Stimulated activated CD4-positive, alpha-beta T cell treated with anti-CD3 and anti-CD28 coated beads, Interleukin-4, amount 100 ng/mL, for 4 hours (primary cell): ENCODE data around the gene NCOA6.
A peak's percentile ranks its signal among the peaks of the same experiment; 100 is the strongest.
"Not testable (repeated sequence)": the region's sequence is repeated elsewhere in the genome, so short reads cannot be mapped to it uniquely, and the experiment has no call there.

ENCODE experiments used
- DNase-seq, 2 experiments: peaks; one replicate each; pipeline ENCODE4 v3.0.0-alpha.2; 2020

The NCOA6 gene

DNA sequence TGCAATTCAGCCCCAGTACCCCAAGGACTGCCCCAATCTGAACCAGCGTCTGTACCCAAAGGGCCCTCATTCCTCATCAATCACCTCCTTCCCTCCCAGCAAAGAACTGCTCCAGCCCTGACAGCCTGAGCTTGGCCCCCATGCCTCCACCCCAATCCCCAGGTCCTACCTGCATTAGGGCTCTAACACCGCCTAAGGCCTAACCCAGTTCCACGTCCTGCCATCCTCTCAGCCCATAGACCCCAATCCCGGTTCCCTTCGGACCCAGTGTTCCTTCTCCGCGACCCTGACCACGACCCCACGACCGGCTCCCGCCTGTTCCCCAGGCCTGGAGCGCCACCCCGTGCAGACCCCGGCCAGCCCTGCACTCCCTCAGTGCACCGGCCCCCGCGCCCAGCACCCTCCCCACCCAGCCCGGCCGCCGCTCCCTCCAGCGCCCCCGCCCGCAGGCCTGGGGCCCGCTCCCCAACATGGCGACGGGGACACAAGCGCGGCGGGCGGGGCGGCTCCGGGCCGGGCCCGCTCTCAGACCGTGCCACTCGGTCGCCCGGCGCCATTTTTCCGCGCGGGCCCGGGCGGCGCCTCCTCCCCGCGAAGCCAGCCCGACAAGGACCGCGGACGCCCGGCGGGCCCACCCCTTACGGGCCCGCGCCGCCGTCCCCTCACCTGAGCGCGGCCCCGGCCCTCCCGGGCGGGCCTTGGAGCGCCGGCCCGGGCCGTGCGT, 483 bp downstream of the NCOA6 start:
- peak; percentile 61 to 65 for DNase-seq

DNA sequence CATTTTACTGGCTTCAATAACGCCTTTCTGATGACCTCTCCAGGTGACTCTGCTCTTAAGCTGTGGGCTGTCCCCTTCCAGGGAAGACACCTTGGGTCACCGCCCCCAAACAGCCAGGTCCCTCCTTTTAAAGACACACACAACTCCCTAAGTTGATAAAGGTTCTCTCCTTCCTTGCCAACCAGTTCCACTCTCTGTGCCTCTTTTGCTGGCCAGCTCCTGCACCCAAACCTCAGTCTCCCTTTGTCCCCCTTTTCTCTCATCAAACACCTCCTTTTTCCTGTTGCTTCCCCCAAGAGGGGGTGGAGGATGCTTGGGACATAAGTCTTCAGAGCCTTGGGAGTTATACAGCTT, 1.0 kb downstream of the NCOA6 start:
- peak; percentile 65 to 77 for DNase-seq

DNA sequence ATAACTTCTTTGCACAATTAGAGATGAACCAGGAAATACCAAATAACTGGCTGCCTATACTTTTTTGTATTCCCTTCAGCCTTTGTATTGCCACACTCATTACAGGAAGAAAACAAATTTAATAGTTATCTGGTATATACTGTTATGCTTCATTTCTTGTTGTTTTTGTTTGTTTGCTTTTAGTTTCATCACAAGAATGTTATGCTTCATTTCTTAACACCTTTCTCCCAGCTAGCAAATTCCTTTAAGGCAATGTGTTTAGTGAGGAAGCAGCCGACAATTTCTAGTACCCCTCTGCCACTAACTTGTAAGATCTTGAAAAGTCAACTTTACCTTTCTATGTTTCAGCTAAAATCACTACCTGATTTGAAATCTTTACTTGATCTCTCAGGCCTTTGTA, 1.4 kb downstream of the NCOA6 start:
- no peak for DNase-seq

DNA sequence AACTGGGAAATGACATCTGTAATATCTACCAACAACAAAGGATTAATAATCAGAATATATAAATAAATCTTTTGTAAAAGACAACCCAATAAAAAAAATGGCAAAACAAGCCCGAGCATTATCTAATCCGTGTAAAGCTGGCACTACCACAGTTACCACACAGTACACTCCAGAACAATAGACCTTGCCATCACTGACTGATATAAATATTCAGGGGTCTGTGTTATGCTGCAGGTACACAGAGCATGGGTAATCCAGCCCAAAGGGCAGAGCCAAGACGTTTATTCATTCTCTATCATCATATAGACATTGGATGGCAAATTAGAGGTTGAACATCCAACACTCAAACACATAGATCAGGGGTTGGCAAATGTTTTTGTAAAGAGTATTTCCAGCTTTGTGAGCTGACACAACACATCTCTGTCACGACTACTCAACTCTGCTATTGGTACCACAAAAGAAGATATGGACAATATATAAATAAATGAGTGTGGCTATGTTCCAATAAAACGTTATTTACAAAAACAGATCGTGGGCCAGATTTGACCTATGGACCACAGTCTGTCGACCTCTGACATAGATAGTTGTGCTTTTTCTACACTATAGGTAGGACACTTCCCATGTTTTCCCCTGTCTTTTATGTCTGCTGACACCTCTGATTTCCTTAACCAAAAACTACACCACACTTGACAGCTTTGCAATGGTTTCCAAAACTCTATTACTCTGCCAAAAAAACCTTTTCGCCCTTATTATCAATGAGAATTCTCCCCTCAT, 4.5 kb downstream of the NCOA6 start:
- no peak for DNase-seq

DNA sequence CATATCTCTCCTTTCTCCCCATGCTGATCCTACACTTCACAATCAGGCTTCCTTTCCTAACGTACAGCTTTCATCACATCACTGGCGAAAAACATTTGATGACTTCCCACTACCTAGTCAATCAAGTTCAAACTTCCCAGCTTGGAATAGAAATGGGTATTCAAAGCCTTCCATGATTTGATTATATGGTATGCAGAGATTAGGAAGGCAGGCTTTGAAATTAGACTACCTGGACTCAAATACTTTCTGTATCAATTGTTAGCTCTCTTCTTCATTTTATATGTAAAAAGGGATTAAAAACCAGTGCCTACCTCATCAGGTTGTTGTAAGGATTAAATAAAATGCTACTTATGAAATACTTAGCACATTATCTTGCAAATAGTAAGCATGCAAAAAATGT, 7.7 kb downstream of the NCOA6 start:
- no peak for DNase-seq

DNA sequence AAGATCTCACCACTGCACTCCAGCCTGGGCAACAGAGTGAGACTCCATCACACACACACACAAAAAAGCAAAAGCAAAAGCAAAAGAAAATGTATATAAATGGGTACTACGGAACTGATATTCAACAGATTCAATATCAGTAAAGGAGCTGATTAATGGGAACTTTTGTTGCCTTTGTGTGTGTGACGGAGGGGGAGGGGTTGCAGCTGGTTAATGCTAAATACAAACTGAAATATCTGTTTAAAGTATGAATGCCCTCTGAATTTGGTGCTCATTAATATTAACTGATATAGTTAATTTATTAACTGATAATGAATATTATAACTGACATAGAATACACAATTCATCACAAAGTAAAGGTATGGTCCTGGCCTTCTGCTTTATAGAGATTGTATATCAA, 8.4 kb downstream of the NCOA6 start:
- no peak for DNase-seq

DNA sequence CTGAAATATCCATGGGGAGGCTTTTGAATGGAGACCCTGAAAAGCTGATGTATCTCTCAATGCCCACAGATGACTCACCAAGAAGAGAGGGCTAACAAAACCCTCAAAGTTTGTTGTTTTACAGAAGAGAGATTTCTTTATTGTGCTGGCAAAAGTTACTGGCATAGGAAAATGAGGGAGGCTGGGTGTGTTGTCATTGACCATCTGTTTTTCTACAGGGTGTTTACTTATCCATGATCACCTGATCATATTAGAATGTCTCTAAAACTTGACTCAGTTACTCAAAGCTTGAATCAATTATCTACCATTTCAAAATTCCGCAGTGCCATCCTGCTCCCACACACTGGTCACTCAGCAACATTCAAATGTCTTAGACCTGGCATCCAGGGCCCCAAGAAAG, 9.8 kb downstream of the NCOA6 start:
- no peak for DNase-seq

DNA sequence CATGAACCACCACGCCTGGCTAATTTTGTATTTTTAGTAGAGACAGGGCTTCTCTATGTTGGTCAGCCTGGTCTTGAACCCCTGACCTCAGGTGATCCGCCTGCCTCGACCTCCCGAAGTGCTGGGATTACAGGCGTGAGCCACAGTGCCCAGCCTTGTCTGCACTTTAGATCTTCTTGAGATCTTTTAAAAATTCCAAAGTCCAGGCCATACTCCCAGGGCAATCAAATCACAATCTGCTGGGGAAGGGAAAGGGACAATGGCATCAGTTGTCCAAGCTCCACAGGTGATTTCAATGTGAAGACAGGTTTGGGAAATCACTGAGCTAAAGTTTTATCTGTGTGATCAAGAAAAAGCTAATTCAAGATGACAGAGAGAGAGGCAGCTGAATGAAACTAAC, 16.9 kb downstream of the NCOA6 start:
- no peak for DNase-seq

DNA sequence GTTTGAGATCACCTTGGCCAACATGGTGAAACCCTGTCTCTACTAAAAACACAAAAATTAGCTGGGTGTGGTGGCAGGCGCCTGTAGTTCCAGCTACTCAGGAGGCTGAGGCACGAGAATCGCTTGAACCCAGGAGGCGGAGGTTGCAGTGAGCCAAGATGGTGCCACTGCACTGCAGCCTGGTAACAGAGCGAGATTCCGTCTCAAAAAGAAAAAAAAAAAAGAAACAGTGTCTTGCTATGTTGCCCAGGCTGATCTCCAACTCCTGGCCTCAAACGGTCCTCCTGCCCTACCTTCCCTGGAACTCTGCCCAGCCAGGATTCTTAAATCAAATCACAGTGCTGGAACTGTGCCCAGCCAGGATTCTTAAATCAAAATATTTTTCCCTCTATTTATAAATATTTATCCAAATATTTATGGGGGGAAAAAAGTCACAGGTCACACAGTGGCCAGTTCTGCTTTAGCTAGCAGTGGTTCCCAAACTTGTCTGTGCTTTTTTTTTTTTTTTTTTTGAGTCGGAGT, 17.4 kb downstream of the NCOA6 start:
- DNase-seq: not testable (repeated sequence)

DNA sequence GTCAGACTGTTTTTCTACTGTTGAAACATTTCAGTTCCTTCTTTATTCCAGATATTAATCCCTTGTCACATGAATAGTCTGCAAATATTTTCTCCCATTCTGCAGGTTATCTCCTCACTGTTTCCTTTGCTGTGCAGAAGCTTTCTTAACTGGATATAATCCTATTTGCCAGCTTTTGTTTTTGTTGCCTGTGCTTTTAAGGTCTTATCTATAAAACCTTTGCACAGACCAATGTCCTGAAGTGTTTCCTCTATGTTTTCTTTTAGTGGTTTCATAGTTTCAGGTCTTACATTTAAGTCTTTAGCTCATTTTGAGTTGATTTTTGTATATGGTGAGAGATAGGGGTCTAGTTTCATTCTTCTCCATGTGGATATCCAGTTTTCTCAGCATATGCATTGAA, 19.2 kb downstream of the NCOA6 start:
- DNase-seq: no peak

DNA sequence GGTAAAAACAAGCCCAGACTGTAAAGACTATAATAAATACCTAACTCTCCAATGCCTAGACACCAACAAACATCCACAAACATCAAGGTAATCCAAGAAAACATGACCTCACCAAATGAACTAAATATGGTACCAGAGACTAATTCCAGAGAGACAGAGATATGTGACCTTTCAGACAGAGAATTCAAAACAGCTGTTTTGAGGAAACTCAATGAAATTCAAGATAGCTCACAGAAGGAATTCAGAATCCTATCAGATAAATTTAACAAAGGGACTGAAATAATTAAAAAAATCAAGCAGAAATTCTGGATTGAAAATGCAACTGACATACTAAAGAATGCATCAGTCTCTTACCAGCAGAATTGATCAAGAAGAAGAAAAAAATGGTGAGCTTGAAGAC, 26.6 kb downstream of the NCOA6 start:
- DNase-seq: no peak

DNA sequence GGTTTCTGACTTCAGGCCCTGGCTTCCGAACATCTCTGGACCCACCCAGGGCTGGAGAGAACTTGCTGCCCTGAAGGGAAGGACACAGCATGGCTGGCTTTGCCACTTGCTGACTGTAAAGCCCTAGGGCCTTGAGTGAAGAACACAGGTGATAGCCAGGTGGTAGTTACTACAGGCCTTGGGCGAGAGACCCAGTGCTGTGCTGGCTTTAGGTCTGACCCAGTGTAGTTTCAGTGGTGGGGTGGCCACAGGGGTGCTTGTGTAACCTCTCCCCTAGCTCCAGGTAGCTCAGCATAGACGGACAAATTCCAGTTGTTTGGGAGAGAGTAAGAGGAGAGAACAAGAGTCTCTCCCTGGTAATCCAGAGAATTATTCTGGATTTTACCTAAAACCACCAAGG, 27.1 kb downstream of the NCOA6 start:
- no peak for DNase-seq

DNA sequence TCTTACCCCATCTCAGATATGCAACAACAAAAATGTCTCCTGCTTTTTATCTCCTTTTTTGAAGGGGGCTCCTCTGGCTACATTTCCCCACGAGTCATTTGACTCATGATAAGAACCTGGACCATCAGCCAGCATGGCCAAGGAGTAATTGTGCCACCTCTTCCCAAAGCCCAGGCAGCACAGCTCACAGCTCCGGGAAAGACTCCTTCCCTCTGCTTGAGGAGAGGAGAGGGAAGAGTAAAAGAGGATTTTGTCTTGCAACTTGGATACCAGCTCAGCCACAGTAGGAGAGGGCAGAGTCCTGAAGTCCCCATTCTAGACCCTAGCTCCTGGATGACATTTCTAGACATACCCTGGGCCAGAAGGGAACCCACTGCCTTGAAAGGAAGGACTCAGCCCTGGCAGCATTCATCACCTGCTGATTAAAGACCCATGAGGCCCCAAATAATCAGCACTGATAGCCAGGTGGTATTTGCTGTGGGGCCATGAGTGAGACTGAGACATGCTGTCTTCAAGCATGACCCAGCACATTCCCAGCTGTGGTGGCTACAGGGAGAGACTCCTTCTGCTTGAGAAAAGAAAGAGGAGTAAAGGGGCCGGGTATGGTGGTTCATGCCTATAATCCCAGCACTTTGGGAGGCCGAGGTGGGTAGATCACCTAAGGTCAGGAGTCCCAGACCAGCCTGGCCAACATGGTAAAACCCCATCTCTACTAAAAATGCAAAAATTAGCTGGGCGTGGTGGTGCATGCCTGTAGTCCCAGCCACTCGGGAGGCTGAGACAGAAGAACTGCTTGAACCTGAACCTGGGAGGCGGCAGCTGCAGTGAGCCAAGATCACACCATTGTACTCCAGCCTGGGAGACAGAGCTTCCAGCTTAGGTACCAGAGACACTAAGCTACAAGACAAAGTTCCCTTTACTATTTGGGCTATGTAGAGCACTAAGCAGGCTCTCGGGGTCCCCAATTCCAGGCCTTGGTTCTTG, 28.1 kb downstream of the NCOA6 start:
- DNase-seq: no peak

DNA sequence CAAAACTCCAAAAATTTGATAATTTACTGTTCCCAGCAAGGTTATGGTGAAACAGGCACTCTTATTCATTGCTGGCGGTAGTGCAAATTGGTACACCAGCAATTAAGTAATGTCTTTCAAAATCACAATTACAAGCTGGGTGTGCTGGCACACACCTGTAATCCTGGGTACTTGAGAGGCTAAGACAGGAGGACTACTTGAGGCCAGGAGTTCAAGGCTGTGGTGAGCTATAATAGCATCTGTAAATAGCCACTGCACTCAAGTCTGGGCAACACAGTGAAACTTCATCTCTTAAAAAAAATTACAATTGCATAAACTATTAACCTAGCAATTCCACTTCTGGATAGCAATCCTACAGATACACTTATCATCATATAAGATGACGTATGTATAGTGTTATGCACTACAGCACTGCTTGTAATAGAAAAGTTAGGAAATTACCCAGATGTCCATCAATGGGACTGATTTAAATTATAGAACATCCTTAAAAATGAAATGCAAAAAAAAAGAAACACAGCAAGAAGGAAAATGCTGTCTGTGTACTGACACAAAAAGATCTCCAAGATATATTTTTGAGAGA, 31.4 kb downstream of the NCOA6 start:
- no peak for DNase-seq

DNA sequence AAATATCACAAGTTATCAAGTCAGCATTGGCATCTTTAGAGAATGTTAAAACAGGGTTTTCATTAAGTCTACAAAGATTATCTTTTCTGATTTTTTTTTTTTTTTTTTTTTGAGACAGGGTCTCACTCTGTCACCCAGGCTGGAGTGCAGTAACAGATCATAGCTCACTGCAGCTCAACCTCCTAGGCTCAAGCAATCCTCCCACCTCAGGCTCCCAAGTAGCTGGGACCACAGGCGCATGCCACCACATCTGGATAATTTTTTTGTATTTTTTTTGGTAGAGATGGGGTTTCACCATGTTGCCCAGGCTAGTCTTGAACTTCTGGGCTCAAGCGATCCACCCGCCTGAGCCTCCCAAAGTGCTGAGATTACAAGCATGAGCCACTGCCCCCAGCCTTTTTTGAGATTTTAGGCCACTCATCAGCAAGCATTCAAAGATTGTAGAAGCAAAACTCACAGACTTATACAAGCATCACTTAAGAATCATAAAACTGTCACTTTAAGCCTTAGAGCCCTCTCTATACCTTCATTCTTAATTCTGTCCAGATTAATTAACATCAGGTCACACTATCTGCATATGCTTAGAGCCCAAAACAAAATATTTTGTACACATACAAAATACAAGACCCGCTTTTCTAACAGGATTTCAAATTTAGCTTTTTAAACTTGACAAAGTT, 32.6 kb downstream of the NCOA6 start:
- DNase-seq: no peak

DNA sequence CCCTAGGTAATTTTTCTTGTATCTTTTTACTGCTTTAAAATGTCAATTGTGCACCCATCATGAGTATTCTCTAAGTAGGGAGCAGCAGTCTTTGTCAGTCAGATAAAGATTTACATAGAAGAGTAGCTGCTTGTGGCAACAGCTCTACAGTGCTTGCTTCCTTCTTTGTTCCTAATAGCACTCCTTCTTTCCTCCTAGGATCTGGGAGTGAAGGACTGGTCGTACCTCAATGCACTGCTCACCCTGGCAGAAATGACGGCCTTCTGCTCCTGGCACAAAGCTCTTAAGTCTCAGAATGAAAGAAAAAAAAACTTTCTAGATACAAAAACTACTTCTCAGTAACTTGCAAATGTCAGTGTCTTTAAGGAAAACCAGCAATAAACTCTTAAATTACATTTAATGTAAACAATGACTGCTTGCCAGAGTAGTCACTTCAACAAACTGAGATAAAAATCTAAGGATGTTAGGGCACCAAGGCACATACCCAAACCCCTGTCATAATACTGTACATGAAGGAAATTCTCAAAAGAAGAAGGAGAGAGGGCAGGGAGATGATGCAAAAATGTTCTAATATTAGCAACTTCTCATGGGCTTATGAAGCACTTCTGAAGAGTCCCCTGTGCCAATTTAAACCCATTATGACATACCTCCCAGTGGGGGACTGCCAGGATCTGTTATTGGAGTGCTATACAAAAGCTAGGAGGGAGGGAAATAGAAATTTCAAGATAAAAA, 34.0 kb downstream of the NCOA6 start:
- DNase-seq: no peak

DNA sequence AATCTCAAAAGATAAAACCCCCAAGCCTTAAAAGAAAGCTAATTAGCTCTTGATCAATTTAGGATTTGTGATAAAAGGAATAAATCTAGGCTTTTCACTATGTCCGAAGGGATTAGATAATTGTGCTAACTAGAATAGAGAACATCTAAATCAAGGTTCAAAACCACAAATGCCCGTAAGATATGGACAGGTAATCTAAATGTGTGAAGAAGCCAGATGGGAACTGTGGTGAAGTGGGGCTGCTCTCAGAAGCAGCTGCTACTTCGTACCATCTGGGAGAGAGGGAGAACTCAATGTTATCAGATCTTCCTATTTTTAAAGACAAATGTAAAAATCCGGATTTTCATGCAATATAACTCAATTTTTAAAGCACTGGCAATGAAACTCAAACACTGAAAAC, 44.2 kb downstream of the NCOA6 start:
- no peak for DNase-seq

DNA sequence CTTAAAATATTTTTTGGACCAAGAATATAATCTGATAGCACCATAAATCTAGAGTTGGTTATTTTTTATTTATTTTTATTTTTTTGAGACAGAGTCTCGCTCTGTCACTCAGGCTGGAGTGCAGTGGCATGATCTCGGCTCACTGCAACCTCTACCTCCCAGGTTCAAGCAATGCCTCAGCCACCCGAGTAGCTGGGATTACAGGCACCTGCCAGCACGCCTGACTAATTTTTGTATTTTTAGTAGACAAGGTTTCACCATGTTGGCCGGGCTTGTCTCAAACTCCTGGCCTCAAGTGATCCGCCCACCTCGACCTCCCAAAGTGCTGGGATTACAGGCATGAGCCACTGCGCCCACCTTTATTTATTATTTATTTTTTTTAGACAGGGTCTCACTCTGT, 45.2 kb downstream of the NCOA6 start:
- DNase-seq: not testable (repeated sequence)

DNA sequence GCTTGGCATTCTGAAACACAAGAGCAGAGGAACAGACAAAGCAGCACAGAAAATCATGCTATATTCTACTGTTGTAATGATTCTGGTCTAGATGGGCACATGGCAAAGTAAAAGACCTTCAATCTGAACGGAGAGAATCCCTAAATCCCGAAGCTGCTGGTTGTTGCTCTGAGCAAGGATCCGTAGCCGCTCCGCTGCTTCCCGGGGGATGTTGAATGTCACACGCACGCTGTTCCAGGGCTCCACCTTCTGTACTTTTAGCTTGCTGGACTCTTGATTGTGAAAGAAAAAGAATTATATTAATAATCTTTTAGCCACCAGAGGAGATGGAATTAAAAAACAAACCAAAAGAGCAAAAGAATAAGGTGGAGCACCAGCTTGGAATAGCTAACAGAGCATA, 49.3 kb downstream of the NCOA6 start:
- DNase-seq: no peak

DNA sequence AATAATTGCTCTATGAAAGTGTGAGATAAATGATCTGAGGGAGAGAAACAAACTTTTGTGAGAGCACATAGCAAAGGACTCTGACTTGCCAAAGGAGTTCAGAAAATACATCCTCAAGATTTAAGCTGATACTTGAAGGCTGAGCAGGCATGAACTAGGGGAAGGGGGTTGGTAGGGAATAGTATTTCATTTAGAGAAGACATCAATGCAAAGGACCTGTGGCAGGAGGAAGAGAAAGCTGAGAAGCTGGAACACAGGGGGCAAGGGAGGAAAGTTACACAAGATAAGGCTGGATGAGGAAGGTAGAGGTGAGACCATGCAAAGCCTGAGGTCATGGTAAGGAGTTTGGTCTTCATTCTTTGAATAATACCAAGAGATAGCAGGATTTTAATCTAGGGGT, 50.6 kb downstream of the NCOA6 start:
- DNase-seq: no peak

DNA sequence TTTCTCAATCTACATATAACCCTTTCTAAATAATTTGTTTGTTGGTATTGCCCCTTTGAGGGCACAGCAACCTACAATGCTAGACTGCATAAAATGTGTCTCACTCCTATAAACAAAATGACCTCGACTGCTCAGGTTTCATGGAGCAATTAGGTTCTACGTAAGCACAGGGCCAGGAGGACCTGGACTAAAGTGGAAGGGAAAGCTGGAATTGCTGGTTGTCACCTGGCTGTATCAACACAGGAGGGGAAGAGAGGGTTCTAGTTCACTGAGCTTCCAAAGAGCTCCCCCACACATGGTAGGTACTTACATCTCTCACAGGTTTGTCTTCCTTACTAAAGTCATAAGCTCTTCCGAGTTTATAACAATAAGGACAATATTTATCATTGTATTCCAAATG, 51.0 kb downstream of the NCOA6 start:
- no peak for DNase-seq

DNA sequence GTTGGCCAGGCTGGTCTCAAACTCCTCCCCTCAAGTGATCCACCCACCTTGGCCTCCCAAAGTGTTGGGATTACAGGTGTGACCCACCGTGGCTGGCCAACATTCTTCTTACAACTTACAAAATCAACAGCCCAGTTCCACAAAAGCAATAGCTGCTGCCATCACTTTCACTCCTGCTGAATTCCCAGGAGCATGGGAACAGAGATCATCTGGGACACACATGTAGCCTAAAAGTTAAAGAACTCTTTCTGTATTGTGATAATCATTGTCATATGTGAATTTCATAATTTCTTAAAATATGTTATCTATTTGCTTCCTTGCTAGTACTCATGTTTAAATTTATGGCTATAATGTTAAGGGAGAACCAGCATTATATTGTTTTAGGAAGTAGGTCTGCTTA, 51.7 kb downstream of the NCOA6 start:
- no peak for DNase-seq
